Activated naive CD8-positive, alpha-beta T cell treated with anti-CD3 and anti-CD28 coated beads, Interleukin-2, amount 10 ng/mL, durations not matched to agents 7 days and 5 days (primary cell): ENCODE data around the gene TP53RK. TPM values are rescaled to one million over a fixed set of nuclear protein-coding genes. Genes with fewer than 3 reads are reported as not detected.

Source experiments
- ATAC-seq: fragments of 150-1000 bp; cut with Tn5 transposase; one replicate; pipeline ENCODE4 v1.10.0; 2021; ENCODE audit warnings: low read depth, moderate library complexity
- POLR2A ChIA-PET: fragments of 350-600 bp; sonication (Branson Sonifier 250); formaldehyde crosslinking; loops from one replicate; lab custom pipeline; 2021; ENCODE audit warnings: antibody characterized with exemption; lab: Charles Lee
- DNase-seq: peaks from one replicate; pipeline ENCODE4 v3.0.0; 2021
- H3K27ac Mint-ChIP-seq: one replicate; pipeline ENCODE4 v1.8.0; 2022; ENCODE audit warnings: mild to moderate bottlenecking, mixed read lengths
- H3K27me3 Mint-ChIP-seq: one replicate; pipeline ENCODE4 v1.8.0; 2022; ENCODE audit warnings: mild to moderate bottlenecking, moderate library complexity, mixed read lengths
- H3K36me3 Mint-ChIP-seq: one replicate; pipeline ENCODE4 v1.8.0; 2021; ENCODE audit warnings: mild to moderate bottlenecking, mixed read lengths
- H3K4me1 Mint-ChIP-seq: one replicate; pipeline ENCODE4 v1.8.0; 2021; ENCODE audit warnings: mixed read lengths
- H3K4me3 Mint-ChIP-seq: one replicate; pipeline ENCODE4 v1.8.0; 2022; ENCODE audit warnings: mild to moderate bottlenecking, moderate library complexity, mixed read lengths
- H3K9me3 Mint-ChIP-seq: one replicate; pipeline ENCODE4 v1.8.0; 2021; ENCODE audit warnings: mixed read lengths
- total RNA-seq, 2 experiments: library from RNA; stranded (reverse); gene quantifications; one replicate each; pipeline ENCODE4 v1.2.3, GENCODE V29; 2021

Gene TP53RK
- total RNA-seq, 2 experiments from 2014 or later = 17.3 to 18.4 TPM

DNA sequence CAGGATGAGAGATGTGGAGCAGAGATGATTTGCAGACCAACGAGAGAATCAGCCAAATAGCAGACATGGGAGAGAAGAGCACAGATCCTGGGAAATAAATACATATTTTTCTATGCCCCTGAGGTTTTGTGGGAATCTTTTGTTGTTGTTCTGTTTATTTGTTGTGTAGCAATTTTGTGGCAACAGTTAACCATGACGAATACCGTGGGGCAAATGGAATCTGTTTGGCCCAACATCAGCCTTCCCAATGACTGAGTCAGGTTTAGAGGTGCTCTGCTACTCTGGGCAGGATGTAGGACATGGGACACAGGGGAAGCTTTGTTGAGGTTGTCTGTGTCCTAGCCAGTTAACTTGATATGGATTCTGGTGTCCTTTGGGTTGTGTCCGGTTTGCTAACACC is 12.3 kb upstream of the TP53RK start:
- ATAC-seq (no peak), DNase-seq (no peak)
- Mint-ChIP-seq H3K36me3 (no peaks in the 10 kb centered on the region), H3K27ac (no peak overlapping the region), H3K9me3 (peaks cover 4% of the 10 kb centered on the region), H3K4me3 (no peak overlapping the region), H3K27me3 (peaks cover 34% of the 10 kb centered on the region), H3K4me1 (peaks cover 4% of the 10 kb centered on the region)
- POLR2A ChIA-PET = no interaction called here

DNA sequence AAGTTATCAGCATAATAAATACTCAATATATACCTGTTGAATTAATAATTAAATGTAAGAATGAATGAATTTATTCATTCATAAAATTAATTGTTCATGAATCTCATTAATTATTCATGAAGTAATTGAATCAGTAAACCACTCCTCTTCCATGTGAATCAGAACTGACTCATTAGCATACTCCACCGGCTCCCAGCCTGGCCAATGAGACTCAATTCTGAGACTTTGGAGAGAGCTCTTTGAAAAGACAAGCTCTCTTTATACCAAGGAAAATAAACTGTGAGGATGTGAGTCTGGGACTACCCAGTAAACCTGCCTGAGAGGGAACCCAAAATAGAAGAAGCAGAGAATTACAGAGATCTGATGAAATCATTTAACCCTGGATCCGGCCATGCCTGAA is 11.8 kb upstream of the TP53RK start:
- POLR2A ChIA-PET = no interaction called here
- DNase-seq = no peak
- peaks cover 5% of the 10 kb centered on the region for H3K4me1 Mint-ChIP-seq
- H3K27me3 Mint-ChIP-seq = peaks cover 30% of the 10 kb centered on the region
- H3K27ac Mint-ChIP-seq = no peak overlapping the region
- H3K4me3 Mint-ChIP-seq = no peak overlapping the region
- no peaks in the 10 kb centered on the region for H3K36me3 Mint-ChIP-seq
- peaks cover 2% of the 10 kb centered on the region for H3K9me3 Mint-ChIP-seq
- ATAC-seq = no peak

DNA sequence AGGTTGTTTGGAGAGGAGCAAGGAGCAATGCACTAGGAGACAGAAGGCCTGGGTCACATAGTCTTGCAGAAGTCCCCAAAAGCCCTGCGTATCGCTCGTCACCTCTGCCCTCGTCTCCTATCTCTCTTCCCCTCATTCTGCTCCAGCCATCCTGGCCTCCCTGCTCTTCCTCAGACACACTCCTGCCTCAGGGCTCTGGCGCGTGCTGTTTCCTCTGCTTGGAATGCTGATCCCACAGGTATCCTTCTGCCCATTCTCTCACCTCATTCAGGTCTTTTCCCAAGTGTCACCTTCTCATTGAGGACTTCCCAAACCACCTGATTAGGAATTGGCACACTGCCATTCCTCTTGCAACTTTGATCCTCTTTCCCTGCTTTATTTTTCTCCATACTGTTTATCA is 11.2 kb upstream of the TP53RK start:
- H3K9me3 Mint-ChIP-seq = peaks cover 2% of the 10 kb centered on the region
- ATAC-seq (no peak), DNase-seq (no peak)
- POLR2A ChIA-PET = no interaction called here
- H3K27ac Mint-ChIP-seq = no peak overlapping the region
- H3K4me1 Mint-ChIP-seq = peaks cover 8% of the 10 kb centered on the region
- no peaks in the 10 kb centered on the region for H3K36me3 Mint-ChIP-seq
- no peak overlapping the region for H3K4me3 Mint-ChIP-seq
- peaks cover 29% of the 10 kb centered on the region for H3K27me3 Mint-ChIP-seq

DNA sequence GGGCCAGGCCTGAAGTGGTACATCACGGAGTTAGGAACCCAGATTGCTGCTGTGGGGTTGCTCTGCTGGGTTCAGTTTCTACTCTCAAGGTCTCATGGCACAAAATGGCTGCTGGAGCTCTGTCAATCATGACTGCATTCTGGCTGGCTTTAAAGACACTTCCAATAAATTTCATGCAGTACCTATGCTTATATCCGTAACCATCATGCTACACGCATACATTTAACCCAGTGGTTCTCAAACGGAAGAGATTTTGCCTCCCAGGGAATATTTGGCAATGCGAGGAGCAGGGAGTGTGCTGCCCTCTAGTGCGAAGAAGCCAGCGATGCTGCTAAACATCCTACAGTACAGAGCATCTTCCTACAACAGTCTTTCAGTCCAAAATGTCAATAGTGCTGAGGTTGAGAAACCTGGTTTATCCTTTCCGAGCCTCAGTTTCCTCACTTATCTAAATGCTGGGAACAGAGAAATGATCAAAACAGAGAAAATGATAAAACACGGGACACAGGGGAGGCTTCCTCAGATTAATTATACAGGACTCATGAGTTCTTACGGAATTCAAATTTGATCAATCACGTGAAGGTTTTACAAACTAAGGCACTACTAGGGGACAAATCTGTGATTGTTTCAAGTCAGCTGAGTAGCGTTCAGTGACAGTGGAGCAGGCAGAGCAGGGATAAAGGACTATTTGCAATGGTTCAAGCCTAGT is 10.6 kb upstream of the TP53RK start:
- H3K9me3 Mint-ChIP-seq = no peaks in the 10 kb centered on the region
- POLR2A ChIA-PET = no interaction called here
- peaks cover 22% of the 10 kb centered on the region for H3K27me3 Mint-ChIP-seq
- H3K36me3 Mint-ChIP-seq = no peaks in the 10 kb centered on the region
- ATAC-seq = no peak
- H3K4me1 Mint-ChIP-seq = peaks cover 8% of the 10 kb centered on the region
- DNase-seq = no peak
- no peak overlapping the region for H3K4me3 Mint-ChIP-seq
- H3K27ac Mint-ChIP-seq = no peak overlapping the region

DNA sequence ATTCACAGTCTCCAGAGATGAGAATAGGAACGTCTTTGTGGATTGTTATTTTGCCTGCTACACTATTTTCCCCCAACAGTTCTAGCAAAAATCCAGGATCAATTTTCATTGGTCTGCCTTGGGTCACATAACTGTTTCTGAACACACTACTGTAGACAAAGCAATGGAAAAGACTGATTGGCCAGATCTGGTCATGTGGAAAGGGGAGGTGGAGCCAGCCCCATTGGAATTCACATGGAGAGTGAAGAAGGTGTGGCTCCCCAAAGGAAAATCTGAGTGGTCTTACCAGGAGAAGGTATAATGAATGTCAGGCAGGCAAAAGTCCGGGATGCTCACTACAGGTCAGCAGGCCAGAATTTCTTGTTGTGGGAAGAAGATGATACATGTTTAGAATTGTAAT is 9.5 kb upstream of the TP53RK start:
- Mint-ChIP-seq H3K27me3 (peaks cover 12% of the 10 kb centered on the region), H3K4me3 (no peak overlapping the region), H3K9me3 (no peaks in the 10 kb centered on the region), H3K27ac (no peak overlapping the region), H3K4me1 (peaks cover 13% of the 10 kb centered on the region), H3K36me3 (no peaks in the 10 kb centered on the region)
- no peak for ATAC-seq
- POLR2A ChIA-PET = no interaction called here
- no peak for DNase-seq

DNA sequence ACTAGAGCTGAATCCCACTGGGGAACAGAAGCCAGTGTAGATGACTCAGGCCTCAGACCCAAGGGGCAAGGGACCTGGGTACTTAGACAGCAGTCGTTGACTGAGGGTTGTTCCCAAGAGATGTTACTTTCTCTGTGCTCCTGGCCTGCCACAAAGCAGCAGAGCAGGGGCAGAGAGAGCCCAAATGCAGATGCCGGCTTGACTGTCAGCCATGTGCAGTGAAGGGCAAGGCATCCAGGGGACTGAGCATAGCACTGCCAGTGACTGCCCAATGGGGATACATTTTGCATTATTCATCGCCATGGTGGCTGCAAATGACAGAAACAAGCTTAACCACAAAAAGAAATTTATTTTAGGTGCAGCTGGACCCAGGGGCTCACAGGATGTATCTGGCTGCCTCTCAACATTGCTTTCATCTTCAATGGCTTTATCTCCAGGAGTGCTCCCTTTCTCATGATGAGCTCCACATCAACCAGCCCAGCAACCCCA is 7.6 kb upstream of the TP53RK start:
- POLR2A ChIA-PET = no interaction called here
- Mint-ChIP-seq H3K36me3 (no peaks in the 10 kb centered on the region), H3K4me1 (peaks cover 13% of the 10 kb centered on the region), H3K27me3 (peaks cover 12% of the 10 kb centered on the region), H3K27ac (no peak overlapping the region), H3K4me3 (no peak overlapping the region), H3K9me3 (no peaks in the 10 kb centered on the region)
- no peak for DNase-seq
- no peak for ATAC-seq

GRCh38 chr20:46695892-46696291 is 6.6 kb upstream of the TP53RK start:
- no peak overlapping the region for H3K4me3 Mint-ChIP-seq
- peaks cover 12% of the 10 kb centered on the region for H3K27me3 Mint-ChIP-seq
- no peaks in the 10 kb centered on the region for H3K36me3 Mint-ChIP-seq
- POLR2A ChIA-PET = no interaction called here
- no peak for ATAC-seq
- no peak for DNase-seq
- no peaks in the 10 kb centered on the region for H3K9me3 Mint-ChIP-seq
- peaks cover 14% of the 10 kb centered on the region for H3K4me1 Mint-ChIP-seq
- H3K27ac Mint-ChIP-seq = no peak overlapping the region

GRCh38 chr20:46694484-46694883 is 5.2 kb upstream of the TP53RK start:
- H3K27me3 Mint-ChIP-seq = peaks cover 2% of the 10 kb centered on the region
- no peak overlapping the region for H3K27ac Mint-ChIP-seq
- no peak for DNase-seq
- peaks cover 20% of the 10 kb centered on the region for H3K4me1 Mint-ChIP-seq
- H3K36me3 Mint-ChIP-seq = no peaks in the 10 kb centered on the region
- POLR2A ChIA-PET = interaction anchor here (1.1 kb wide), 1 partner anchor 141 kb away, joined by 3 read pairs; no protein-coding TSS in a partner anchor
- H3K4me3 Mint-ChIP-seq = no peak overlapping the region
- ATAC-seq = no peak
- no peaks in the 10 kb centered on the region for H3K9me3 Mint-ChIP-seq

- Mint-ChIP-seq H3K27ac (no peak overlapping the region), H3K4me3 (no peak overlapping the region), H3K4me1 (peaks cover 38% of the 10 kb centered on the region), H3K9me3 (no peaks in the 10 kb centered on the region), H3K36me3 (peaks cover 6% of the 10 kb centered on the region), H3K27me3 (peaks cover 2% of the 10 kb centered on the region)
- no peak for DNase-seq
- ATAC-seq = no peak
- POLR2A ChIA-PET = no interaction called here
Measured at GRCh38 chr20:46691196-46691595, 2.0 kb upstream of the TP53RK start.

GRCh38 chr20:46690219-46691106 is 1.2 kb upstream of the TP53RK start:
- H3K36me3 Mint-ChIP-seq = peaks cover 11% of the 10 kb centered on the region
- ATAC-seq = no peak
- peak overlapping the region; percentile 69 for H3K27ac Mint-ChIP-seq
- peaks cover 39% of the 10 kb centered on the region for H3K4me1 Mint-ChIP-seq
- POLR2A ChIA-PET = interaction anchor here (0.6 to 1.5 kb wide), 3 partner anchors 137 to 326 kb away, joined by 3 to 4 read pairs (median 3); no protein-coding TSS in a partner anchor
- H3K9me3 Mint-ChIP-seq = no peaks in the 10 kb centered on the region
- DNase-seq = no peak
- peak overlapping the region; percentile 52 for H3K4me3 Mint-ChIP-seq
- no peaks in the 10 kb centered on the region for H3K27me3 Mint-ChIP-seq

DNA sequence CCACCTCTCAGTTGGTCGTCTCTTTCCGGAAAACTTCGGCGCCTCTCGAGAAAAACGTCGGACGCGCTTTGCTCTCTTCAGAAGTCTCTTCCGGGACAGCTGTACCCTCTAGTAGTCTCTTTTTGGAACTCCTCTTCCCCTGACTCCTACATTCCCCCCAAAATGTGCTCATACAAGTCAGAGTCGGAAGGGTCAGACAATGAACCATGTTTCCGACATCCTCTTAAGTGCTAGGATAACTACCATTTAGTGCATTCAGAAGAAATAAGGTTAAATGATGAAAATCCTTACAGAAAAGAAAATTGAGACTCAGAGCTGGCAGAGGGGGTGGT is 476 bp upstream of the TP53RK start:
- Mint-ChIP-seq H3K9me3 (no peaks in the 10 kb centered on the region), H3K27me3 (no peaks in the 10 kb centered on the region), H3K36me3 (peaks cover 15% of the 10 kb centered on the region), H3K4me1 (peaks cover 41% of the 10 kb centered on the region), H3K4me3 (peak overlapping the region; percentile 86), H3K27ac (peak overlapping the region; percentile 85)
- DNase-seq (no peak), ATAC-seq (no peak)
- POLR2A ChIA-PET = interaction anchor here (0.7 to 1.5 kb wide), 5 partner anchors 10 to 383 kb away, joined by 3 to 4 read pairs (median 3); partner anchors contain the start of gene ZNF334

GRCh38 chr20:46688151-46689081 is 828 bp downstream of the TP53RK start:
- no peak for DNase-seq
- ATAC-seq = no peak
- Mint-ChIP-seq H3K27me3 (no peaks in the 10 kb centered on the region), H3K27ac (peak overlapping the region; percentile 78), H3K4me3 (peak overlapping the region; percentile 86), H3K36me3 (peaks cover 15% of the 10 kb centered on the region), H3K4me1 (peaks cover 37% of the 10 kb centered on the region), H3K9me3 (no peaks in the 10 kb centered on the region)
- POLR2A ChIA-PET = interaction anchor here (0.9 to 1.6 kb wide), 5 partner anchors 87 to 382 kb away, joined by 3 to 4 read pairs (median 3); partner anchors contain the start of gene ZNF334
